Measurements from ENCODE around the gene TPM2. TPM values are rescaled to one million over a fixed set of nuclear protein-coding genes. Genes with fewer than 3 reads are reported as not detected.

TPM2 gene
- polyA plus RNA-seq, 1 of the 3 experiments (the other 2 are of a cell fraction), result 620 TPM

GRCh38 chr9:35673132-35674024, 16.3 kb downstream of the TPM2 start, which contains the start of gene CA9:
TSS of gene CA9 (plus strand) at chr9:35673928. CDS start at chr9:35673960, 32 bp downstream.
- ChIA-PET CTCF (interaction anchor here (1.0 to 3.2 kb wide), 4 partner anchors 8 to 55 kb away, joined by 5 to 23 read pairs (median 14); partner anchors contain the start of genes ARHGEF39, CCDC107 and RMRP), POLR2A (interaction anchor here (0.7 kb wide), 1 partner anchor 18 kb away, joined by 4 read pairs; no protein-coding TSS in a partner anchor)
- Histone ChIP-seq H3K9me3 (no peaks in the 10 kb centered on the region), H3K4me3 (ENCODE audit: low read depth in 2 of 2, low read length in 1 of 2) (no peak within 1 kb of the TSS), H3K27me3 (ENCODE audit: insufficient read depth) (no peaks in the 10 kb centered on the region), H3F3A (replicated peaks; ENCODE audit: insufficient read depth) (peaks cover 8% of the 10 kb centered on the region), H3K4me2 (0 out of 2 replicates have a peak within 1 kb of the TSS, but pooled peaks have one; percentile 32), H3K27ac (ENCODE audit: low read depth in 2 of 2, low read length in 1 of 2) (no peak within 1 kb of the TSS), H3K36me3 (replicated peaks in 1 of 2; ENCODE audit: control insufficient read depth in 1 of 2, insufficient read depth in 2 of 2, low read length in 1 of 2) (no peaks in the 10 kb centered on the region), H4K20me1 (ENCODE audit: insufficient read depth) (no peaks in the 10 kb centered on the region), H3K79me2 (ENCODE audit: insufficient read depth) (no peaks in the 10 kb centered on the region), H2AFZ (ENCODE audit: low read depth) (no peak within 1 kb of the TSS), H3K9me2 (no peaks in the 10 kb centered on the region), H3K9ac (no peak within 1 kb of the TSS), H3K4me1 (ENCODE audit: control insufficient read depth in 1 of 2, insufficient read depth in 2 of 2, low read depth in 1 of 2, low read length in 1 of 2) (peaks cover 0 to 13% of the 10 kb centered on the region in 2 experiments; a peak in 1 of 4 replicates)
- no peak for TF ChIP-seq REST (IDR thresholded peaks at IDR 0.05; ENCODE audit: low read depth, low read length)
- peak; percentile 12; the same call in 1 of the 2 replicates for TF ChIP-seq TCF12 (IDR thresholded peaks at IDR 0.05)
- DNase-seq, result no peak
- 89% methylated on average over 5 of the region's 10 CpGs for WGBS (ENCODE audit: low lambda C conversion rate)

GRCh38 chr9:35669331-35670145, 20.2 kb downstream of the TPM2 start:
- no peak overlapping the region for H3K4me3 ChIP-seq (ENCODE audit: low read depth in 2 of 2, low read length in 1 of 2)
- H3K79me2 ChIP-seq (ENCODE audit: insufficient read depth), result peaks cover 5% of the 10 kb centered on the region; the same call in 1 of the 2 replicates
- H4K20me1 ChIP-seq (ENCODE audit: insufficient read depth), result no peaks in the 10 kb centered on the region
- no peaks in the 10 kb centered on the region for H3K9me2 ChIP-seq
- no peak overlapping the region for H3K9ac ChIP-seq
- ChIA-PET POLR2A (no interaction called here), CTCF (interaction anchor here (0.7 to 3.2 kb wide), 4 partner anchors 12 to 67 kb away, joined by 3 to 14 read pairs (median 6); partner anchors contain the start of genes CCDC107 and RMRP)
- H3K4me2 ChIP-seq, result no peak overlapping the region
- no peaks in the 10 kb centered on the region for H3K36me3 ChIP-seq (replicated peaks in 1 of 2; ENCODE audit: control insufficient read depth in 1 of 2, insufficient read depth in 2 of 2, low read length in 1 of 2)
- peak overlapping the region in 1 of 2 experiments; percentile 48; a peak in 1 of 4 replicates for H3K27ac ChIP-seq (ENCODE audit: low read depth in 2 of 2, low read length in 1 of 2)
- no peaks in the 10 kb centered on the region for H3K9me3 ChIP-seq
- H2AFZ ChIP-seq (ENCODE audit: low read depth), result 0 out of 2 replicates have a peak overlapping the region, but pooled peaks have one; percentile 30
- 48% methylated on average over 6 of the region's 6 CpGs for WGBS (ENCODE audit: low lambda C conversion rate)
- H3F3A ChIP-seq (replicated peaks; ENCODE audit: insufficient read depth), result peaks cover 4% of the 10 kb centered on the region
- TF ChIP-seq EZH2phosphoT487 (IDR thresholded peaks at IDR 0.05; ENCODE audit: borderline replicate concordance, low read depth) (no peak), MXI1 (IDR thresholded peaks at IDR 0.05; ENCODE audit: low read depth, low read length) (no peak), ZBTB33 (IDR thresholded peaks at IDR 0.05; ENCODE audit: borderline replicate concordance, low read depth) (no peak), EP300 (IDR thresholded peaks at IDR 0.05; ENCODE audit: borderline replicate concordance in 1 of 2, low read depth in 1 of 2, low read length in 1 of 2) (no peak), TAF1 (IDR thresholded peaks at IDR 0.05; ENCODE audit: borderline replicate concordance, low read depth, low read length) (no peak), GATA2 (CRISPR knock-in tag; IDR thresholded peaks at IDR 0.05) (no peak), MAX (IDR thresholded peaks at IDR 0.05; ENCODE audit: low read depth) (no peak), FOXJ3 (CRISPR knock-in tag; IDR thresholded peaks at IDR 0.05) (no peak), TCF12 (IDR thresholded peaks at IDR 0.05) (no peak), POLR2AphosphoS5 (IDR thresholded peaks at IDR 0.05; ENCODE audit: low read depth, low read length) (no peak)
- peaks cover 0 to 9% of the 10 kb centered on the region in 2 experiments; a peak in 1 of 4 replicates for H3K4me1 ChIP-seq (ENCODE audit: control insufficient read depth in 1 of 2, insufficient read depth in 2 of 2, low read depth in 1 of 2, low read length in 1 of 2)
- DNase-seq, result no peak
- H3K27me3 ChIP-seq (ENCODE audit: insufficient read depth), result no peaks in the 10 kb centered on the region

Data from SK-N-SH (cell line).